ENCODE results near the gene NPLOC4. TPM values are rescaled to one million over a fixed set of nuclear protein-coding genes. Genes with fewer than 3 reads are reported as not detected.
A peak's percentile ranks its signal among the peaks of the same experiment; 100 is the strongest.

The NPLOC4 gene
- total RNA-seq, 6 donors from 2014 or later, result 59.9 to 373 (median 87.4) TPM

GRCh38 chr17:81564778-81565177, 72.1 kb downstream of the NPLOC4 start:
- peaks cover 21 to 35% (median 27%) of the 10 kb centered on the region in 4 donors for H3K4me1 ChIP-seq
- peaks cover 17 to 98% (median 75%) of the 10 kb centered on the region in 4 donors for H3K36me3 ChIP-seq

GRCh38 chr17:81563861-81564586, 72.9 kb downstream of the NPLOC4 start:
- Histone ChIP-seq H3K9me3 (no peaks in the 10 kb centered on the region), H3K4me3 (no peak overlapping the region), H3K36me3 (peaks cover 19 to 98% (median 73%) of the 10 kb centered on the region in 4 donors), H3K4me1 (peaks cover 21 to 35% (median 27%) of the 10 kb centered on the region in 4 donors), H3K27ac (peak overlapping the region in 1 of 4 donors; percentile 31), H3K27me3 (no peaks in the 10 kb centered on the region)
- WGBS, 2 donors, result 65 to 82% methylated on average over 10 of the region's 10 CpGs
- ATAC-seq (ENCODE audit: low FRiP score in 2 of 2) (no peak), DNase-seq (peak in 1 of 2 donors; percentile 47)
- TF ChIP-seq POLR2A (IDR thresholded peaks at IDR 0.05) (no peak), POLR2AphosphoS5 (IDR thresholded peaks at IDR 0.05) (no peak)

More at GRCh38 chr17:81564778-81565177, 72.1 kb downstream of the NPLOC4 start:
- 90 to 92% methylated on average over 17 of the region's 17 CpGs for WGBS, 2 donors
- Histone ChIP-seq H3K27ac (peak overlapping the region in 1 of 4 donors; percentile 76), H3K27me3 (no peaks in the 10 kb centered on the region), H3K9me3 (no peaks in the 10 kb centered on the region), H3K4me3 (no peak overlapping the region)
- no peak for TF ChIP-seq POLR2A (IDR thresholded peaks at IDR 0.05)
- TF ChIP-seq CTCF (IDR thresholded peaks at IDR 0.05), result no peak
- TF ChIP-seq EP300 (IDR thresholded peaks at IDR 0.05), result no peak
- TF ChIP-seq POLR2AphosphoS5 (IDR thresholded peaks at IDR 0.05), result no peak
- no peak for ATAC-seq (ENCODE audit: low FRiP score in 2 of 2)
- no peak for DNase-seq

GRCh38 chr17:81561494-81561885, 75.4 kb downstream of the NPLOC4 start:
- Histone ChIP-seq H3K27me3 (no peaks in the 10 kb centered on the region), H3K36me3 (peaks cover 24 to 99% (median 79%) of the 10 kb centered on the region in 4 donors), H3K9me3 (no peaks in the 10 kb centered on the region), H3K27ac (peak overlapping the region in 3 of 4 donors; percentile 4 to 18 (median 12)), H3K4me3 (no peak overlapping the region), H3K4me1 (peaks cover 9 to 20% (median 15%) of the 10 kb centered on the region in 4 donors)
- DNase-seq, result no peak
- ATAC-seq (ENCODE audit: low FRiP score in 2 of 2), result no peak
- 82 to 88% methylated on average over 4 of the region's 4 CpGs for WGBS, 2 donors
- TF ChIP-seq CTCF (IDR thresholded peaks at IDR 0.05) (no peak), POLR2A (IDR thresholded peaks at IDR 0.05) (no peak), POLR2AphosphoS5 (IDR thresholded peaks at IDR 0.05) (no peak), EP300 (IDR thresholded peaks at IDR 0.05) (no peak)

GRCh38 chr17:81558941-81559806, 77.7 kb downstream of the NPLOC4 start:
- TF ChIP-seq POLR2A (IDR thresholded peaks at IDR 0.05) (no peak), EP300 (IDR thresholded peaks at IDR 0.05) (no peak), CTCF (IDR thresholded peaks at IDR 0.05) (no peak), POLR2AphosphoS5 (IDR thresholded peaks at IDR 0.05) (no peak)
- DNase-seq, result peak in 1 of 2 donors; percentile 79
- peaks cover 9 to 83% (median 60%) of the 10 kb centered on the region in 4 donors for H3K36me3 ChIP-seq

GRCh38 chr17:81558115-81558468, 78.8 kb downstream of the NPLOC4 start:
- peaks cover 8 to 72% (median 50%) of the 10 kb centered on the region in 4 donors for H3K36me3 ChIP-seq
- no peaks in the 10 kb centered on the region for H3K9me3 ChIP-seq
- TF ChIP-seq CTCF (IDR thresholded peaks at IDR 0.05) (no peak), EP300 (IDR thresholded peaks at IDR 0.05) (no peak), POLR2AphosphoS5 (IDR thresholded peaks at IDR 0.05) (no peak), POLR2A (IDR thresholded peaks at IDR 0.05) (no peak)
- no peak overlapping the region for H3K27ac ChIP-seq
- DNase-seq, result no peak
- no peak for ATAC-seq (ENCODE audit: low FRiP score in 2 of 2)
- peaks cover 11 to 21% (median 12%) of the 10 kb centered on the region in 4 donors for H3K4me1 ChIP-seq
- no peaks in the 10 kb centered on the region for H3K27me3 ChIP-seq
- WGBS, 2 donors, result 87 to 93% methylated on average over 8 to 12 of the region's 12 CpGs
- H3K4me3 ChIP-seq, result no peak overlapping the region

More at GRCh38 chr17:81558941-81559806, 77.7 kb downstream of the NPLOC4 start:
- Histone ChIP-seq H3K4me3 (no peak overlapping the region), H3K27me3 (no peaks in the 10 kb centered on the region), H3K9me3 (no peaks in the 10 kb centered on the region), H3K4me1 (peaks cover under 1 to 13% (median 2%) of the 10 kb centered on the region in 4 donors), H3K27ac (no peak overlapping the region)
- no peak for ATAC-seq (ENCODE audit: low FRiP score in 2 of 2)
- WGBS, 2 donors, result 83 to 86% methylated on average over 15 to 27 of the region's 27 CpGs
